GM23338 (cell line): Measurements from ENCODE around the gene SYNE1. TPM values are rescaled to one million over a fixed set of nuclear protein-coding genes. Genes with fewer than 3 reads are reported as not detected.

Source experiments
- polyA plus RNA-seq: library from polyadenylated mRNA; unstranded; fragments of >200 nt; fragmentation: Nextera tagmentation; extraction: Ambion mirVana; gene quantifications from 2 replicates; pipeline ENCODE4 v1.2.1, GENCODE V29; 2016
- small RNA-seq: library from RNA; depleted of rRNA; stranded (forward); fragments of <200 nt; gene quantifications from one replicate; pipeline ENCODE3, GENCODE V24; 2014; ENCODE audit warnings: low replicate concordance
- total RNA-seq: library from RNA; depleted of rRNA; stranded (reverse); fragments of >200 nt; shearing (Covaris generic); gene quantifications from 2 replicates; pipeline ENCODE4 v1.2.3, GENCODE V29; 2014; rRNA removed

Gene SYNE1
- total and polyA plus RNA-seq, 2 experiments from 2014 or later, result 3.9 to 13.6 TPM

Small RNAs within 50 kb of the gene (small RNA-seq; reads per million reads assigned to genes)
- not detected for gene RNA5SP223

Other genes with a start within 250 kb of the SYNE1 start
- gene MYCT1, start 60.5 kb upstream of the SYNE1 start, total RNA-seq, result 1.6 and 2.5 TPM in 2 replicates
- gene MYCT1, start 60.5 kb upstream of the SYNE1 start, polyA plus RNA-seq, result 1.7 and 1.9 TPM in 2 replicates
- gene VIP, start 113.4 kb upstream of the SYNE1 start, total RNA-seq, result not detected in 2 replicates
- not detected in 2 replicates for gene VIP, start 113.4 kb upstream of the SYNE1 start, polyA plus RNA-seq